ENCODE results near the gene PROKR1.
"Not testable (repeated sequence)": the region's sequence is repeated elsewhere in the genome, so short reads cannot be mapped to it uniquely, and the experiment has no call there.

The PROKR1 gene

GRCh38 chr2:68658266-68658665 is 14.9 kb downstream of the PROKR1 start:
- DNase-seq (ENCODE audit: low spot score), result no peak

GRCh38 chr2:68659081-68659480 is 15.7 kb downstream of the PROKR1 start:
- DNase-seq (ENCODE audit: low spot score), result no peak

GRCh38 chr2:68660658-68661057 is 17.3 kb downstream of the PROKR1 start:
- no peak for DNase-seq (ENCODE audit: low spot score)

- DNase-seq (ENCODE audit: low spot score), result no peak
Observed at GRCh38 chr2:68662466-68662865, 19.1 kb downstream of the PROKR1 start.

GRCh38 chr2:68663371-68664156 is 20.2 kb downstream of the PROKR1 start:
- DNase-seq (ENCODE audit: low spot score), result no peak

- no peak for DNase-seq (ENCODE audit: low spot score)
Observed at GRCh38 chr2:68667371-68667770, 24.0 kb downstream of the PROKR1 start.

- DNase-seq (ENCODE audit: low spot score), result no peak
Observed at GRCh38 chr2:68669651-68670050, 26.3 kb downstream of the PROKR1 start.

GRCh38 chr2:68671961-68672360 is 28.6 kb downstream of the PROKR1 start:
- DNase-seq (ENCODE audit: low spot score), result no peak

- DNase-seq (ENCODE audit: low spot score), result no peak
Observed at GRCh38 chr2:68673631-68674030, 30.3 kb downstream of the PROKR1 start.

GRCh38 chr2:68675470-68675869 is 32.1 kb downstream of the PROKR1 start:
- DNase-seq (ENCODE audit: low spot score), result no peak

- not testable (repeated sequence) for DNase-seq (ENCODE audit: low spot score)
Observed at GRCh38 chr2:68677837-68678236, 34.5 kb downstream of the PROKR1 start.

- DNase-seq (ENCODE audit: low spot score), result not testable (repeated sequence)
Observed at GRCh38 chr2:68679166-68679916, 36.0 kb downstream of the PROKR1 start.

GRCh38 chr2:68679917-68680267 is 36.5 kb downstream of the PROKR1 start:
- not testable (repeated sequence) for DNase-seq (ENCODE audit: low spot score)

GRCh38 chr2:68684197-68684596 is 40.8 kb downstream of the PROKR1 start:
- DNase-seq (ENCODE audit: low spot score), result no peak

- DNase-seq (ENCODE audit: low spot score), result no peak
Observed at GRCh38 chr2:68686178-68686577, 42.8 kb downstream of the PROKR1 start.

GRCh38 chr2:68687018-68687417 is 43.6 kb downstream of the PROKR1 start:
- DNase-seq (ENCODE audit: low spot score), result no peak

GRCh38 chr2:68689553-68690537 is 46.5 kb downstream of the PROKR1 start:
- DNase-seq (ENCODE audit: low spot score), result no peak

GRCh38 chr2:68690851-68691250 is 47.5 kb downstream of the PROKR1 start:
- DNase-seq (ENCODE audit: low spot score), result no peak

- no peak for DNase-seq (ENCODE audit: low spot score)
Observed at GRCh38 chr2:68692511-68692910, 49.1 kb downstream of the PROKR1 start.

GRCh38 chr2:68693951-68694350 is 50.6 kb downstream of the PROKR1 start:
- no peak for DNase-seq (ENCODE audit: low spot score)

GRCh38 chr2:68695971-68696370 is 52.6 kb downstream of the PROKR1 start:
- DNase-seq (ENCODE audit: low spot score), result peak; percentile 17

GRCh38 chr2:68696554-68696953 is 53.2 kb downstream of the PROKR1 start:
- no peak for DNase-seq (ENCODE audit: low spot score)

Measured in COLO829 (cell line).